Transverse colon (tissue), 4 donors: ENCODE results near the gene DDX39B. TPM values are rescaled to one million over a fixed set of nuclear protein-coding genes. Genes with fewer than 3 reads are reported as not detected.
"Not testable (repeated sequence)": the region's sequence is repeated elsewhere in the genome, so short reads cannot be mapped to it uniquely, and the experiment has no call there.

Experiments used
- DNase-seq: peaks from one replicate; pipeline ENCODE4 v3.0.0-alpha.2; 2019
- H3K27ac ChIP-seq, 4 donors: fragments of 200-600 bp; sonication (generic); 2 replicates each; pipeline ENCODE4 v1.5.1; 2016 to 2018; ENCODE audit warnings: inconsistent platforms in 4 of 4
- H3K27me3 ChIP-seq: fragments of 200-600 bp; sonication (generic); 2 replicates; pipeline ENCODE4 v1.5.1; 2017; ENCODE audit warnings: inconsistent platforms
- H3K36me3 ChIP-seq, 4 donors: fragments of 200-600 bp; sonication (generic); 2 replicates each; pipeline ENCODE4 v1.5.1; 2017 to 2019; ENCODE audit warnings: inconsistent platforms in 4 of 4
- H3K4me1 ChIP-seq, 4 donors: fragments of 200-600 bp; sonication (generic); 2 replicates each; pipeline ENCODE4 v1.5.1; 2017 to 2020; ENCODE audit warnings: inconsistent platforms in 4 of 4
- H3K4me3 ChIP-seq, 4 donors: fragments of 200-600 bp; sonication (generic); 1 replicate in 1 of 4; 2 replicates in 3 of 4; pipeline versions ENCODE4 v1.5.1 to v1.6.1; 2017 to 2019; ENCODE audit warnings: inconsistent platforms in 4 of 4
- H3K9me3 ChIP-seq, 2 donors: fragments of 200-600 bp; sonication (generic); 2 replicates each; pipeline ENCODE4 v1.5.1; 2017 to 2019; ENCODE audit warnings: inconsistent platforms in 2 of 2
- CTCF ChIP-seq, 5 experiments: fragments of 200-600 bp in 3 of 5; fragments of 450-650 bp in 2 of 5; sonication (generic) in 3 of 5; IDR thresholded peaks; 1 replicate in 2 of 5; 2 replicates in 3 of 5; pipeline ENCODE4 v1.5.1; 2016 to 2017; ENCODE audit warnings: antibody characterized with exemption in 5 of 5, inconsistent platforms in 3 of 5, mild to moderate bottlenecking in 2 of 5, moderate library complexity in 1 of 5
- EP300 ChIP-seq: sonication (generic); formaldehyde crosslinking; IDR thresholded peaks from one replicate; pipeline ENCODE4 v1.6.1; 2017; ENCODE audit warnings: antibody characterized with exemption, low read depth
- POLR2A ChIP-seq: fragments of 450-650 bp; IDR thresholded peaks from one replicate; pipeline ENCODE4 v1.6.1; 2016; ENCODE audit warnings: antibody characterized with exemption, mild to moderate bottlenecking, moderate library complexity
- POLR2AphosphoS5 ChIP-seq, 3 donors: sonication (generic); formaldehyde crosslinking; IDR thresholded peaks; one replicate each; pipeline ENCODE4 v1.6.1; 2016; ENCODE audit warnings: antibody characterized with exemption in 3 of 3
- WGBS, 2 donors: methylation state at CpG; one replicate each; pipeline ENCODE4 v1.1.5; 2018; ENCODE audit warnings: low coverage in 1 of 2; 5-methylcytosine and 5-hydroxymethylcytosine counted together
- in situ Hi-C, 4 donors: fragments of 200-750 bp; cut with MboI; loops; one replicate each; pipeline versions ENCODE4 v1.15.0 to v1.15.1; 2017; ENCODE audit warnings: low sequenced_read_pairs in 3 of 4, low pct_ligation_motif_present in 1 of 4, low pct_unique_long_range_greater_than_20kb in 1 of 4
- intact Hi-C: fragments of 100-400 bp; cut with DNase I; formaldehyde crosslinking; loops from one replicate; pipeline ENCODE4 v1.15.1; 2023; ENCODE audit warnings: low total_unique reads
- total RNA-seq, 4 donors: library from RNA; depleted of rRNA; stranded (reverse); fragments of >200 nt; gene quantifications; one replicate each; pipeline ENCODE4 v1.1.0, GENCODE V29; 2016

DDX39B gene
- total RNA-seq, 4 donors from 2014 or later = 147 to 519 (median 271) TPM

GRCh38 chr6:31497531-31498476 is 44.0 kb downstream of the DDX39B start, which contains the start of gene MICB:
MICB (plus strand) TSS chr6:31498145; CDS start chr6:31498194, 49 bp downstream.
- in situ Hi-C loops (loop anchor here in 1 of 4 donors (10.0 kb wide), 1 partner anchor 47 kb away; the partner anchor contains the start of genes ATP6V1G2, DDX39B and NFKBIL1), intact Hi-C loops (no loop called here)
- Histone ChIP-seq H3K27ac (peak within 1 kb of the TSS; percentile 48 to 84 (median 62)), H3K27me3 (peaks cover 7% of the 10 kb centered on the region), H3K4me3 (peak within 1 kb of the TSS; percentile 34 to 77 (median 54)), H3K36me3 (no peaks in the 10 kb centered on the region), H3K9me3 (no peaks in the 10 kb centered on the region), H3K4me1 (peaks cover 0 to 51% (median 17%) of the 10 kb centered on the region in 4 donors)
- peak; percentile 85 for DNase-seq
- TF ChIP-seq POLR2A (peak; percentile 55), CTCF (IDR thresholded peaks at IDR 0.05) (no peak), EP300 (no peak), POLR2AphosphoS5 (IDR thresholded peaks at IDR 0.05) (peak in 2 of 3 donors; percentile 52 to 54)
- WGBS, 2 donors = 0% methylated on average over 20 to 59 of the region's 64 CpGs

GRCh38 chr6:31496826-31497225 is 45.0 kb downstream of the DDX39B start:
- peak overlapping the region in 1 of 4 donors; percentile 77 for H3K4me3 ChIP-seq
- DNase-seq, intact Hi-C loops, H3K36me3 ChIP-seq, H3K27me3 ChIP-seq, H3K9me3 ChIP-seq: not testable (repeated sequence)
- peaks cover 0 to 60% (median 17%) of the 10 kb centered on the region in 4 donors for H3K4me1 ChIP-seq
- in situ Hi-C loops = loop anchor here in 1 of 4 donors (10.0 kb wide), 1 partner anchor 48 kb away; the partner anchor contains the start of genes ATP6V1G2, DDX39B and NFKBIL1
- WGBS, 2 donors = 10 to 39% methylated on average over 2 to 4 of the region's 4 CpGs
- H3K27ac ChIP-seq = peak overlapping the region in 3 of 4 donors; percentile 48 to 84 (median 75)

DNA sequence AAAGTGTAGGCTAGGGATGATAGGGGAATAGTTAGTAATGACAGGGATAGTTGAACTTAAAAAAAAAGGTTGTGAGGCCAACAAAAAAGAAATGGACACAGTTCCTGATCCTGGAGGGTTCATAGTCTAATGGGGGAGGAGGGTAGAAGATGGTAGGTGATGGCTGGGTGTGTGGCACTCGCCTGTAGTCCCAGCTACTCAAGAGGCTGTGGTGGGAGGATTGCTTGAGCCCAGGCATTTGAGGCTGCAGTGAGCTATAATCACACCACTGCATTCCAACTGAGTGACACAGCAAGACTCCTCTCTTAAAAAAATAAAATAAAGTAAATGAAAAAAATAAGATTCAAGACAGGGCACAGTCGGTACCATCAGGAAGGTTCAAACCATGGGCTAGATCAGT is 46.2 kb downstream of the DDX39B start:
- in situ Hi-C loops = loop anchor here in 1 of 4 donors (10.0 kb wide), 1 partner anchor 49 kb away; the partner anchor contains the start of genes ATP6V1G2, DDX39B and NFKBIL1
- 50 to 56% methylated on average over 1 to 2 of the region's 2 CpGs for WGBS, 2 donors
- peaks cover 0 to 67% (median 17%) of the 10 kb centered on the region in 4 donors for H3K4me1 ChIP-seq
- H3K27me3 ChIP-seq = peaks cover 7% of the 10 kb centered on the region
- peak overlapping the region in 1 of 4 donors; percentile 55 for H3K4me3 ChIP-seq
- DNase-seq = no peak
- H3K27ac ChIP-seq = peak overlapping the region; percentile 79 to 88 (median 84)
- intact Hi-C loops = no loop called here
- no peak for TF ChIP-seq POLR2AphosphoS5 (IDR thresholded peaks at IDR 0.05)
- TF ChIP-seq CTCF (IDR thresholded peaks at IDR 0.05) = no peak
- no peak for TF ChIP-seq POLR2A
- no peak for TF ChIP-seq EP300
- no peaks in the 10 kb centered on the region for H3K9me3 ChIP-seq
- no peaks in the 10 kb centered on the region for H3K36me3 ChIP-seq

GRCh38 chr6:31493875-31494694 is 47.7 kb downstream of the DDX39B start:
- intact Hi-C loops = no loop called here

DNA sequence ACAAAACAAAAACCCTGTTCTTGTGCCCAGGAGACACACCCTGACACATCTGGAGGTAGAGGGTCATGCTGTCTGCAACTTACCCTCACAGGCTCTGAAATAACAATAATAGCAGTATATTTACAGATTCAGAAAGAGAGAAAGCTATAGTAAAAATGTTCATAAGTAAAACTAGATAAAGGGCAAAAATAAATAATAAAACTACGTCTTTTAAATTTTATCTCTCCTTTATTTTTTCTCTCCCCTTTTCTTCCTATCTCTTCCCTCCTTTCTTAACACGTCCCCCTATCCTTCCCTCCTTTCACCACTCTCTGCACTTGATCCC is 48.3 kb downstream of the DDX39B start:
- 1 to 6% methylated on average over 2 of the region's 2 CpGs for WGBS, 2 donors
- Histone ChIP-seq H3K27ac (peak overlapping the region in 1 of 4 donors; percentile 88), H3K4me1 (peaks cover 0 to 62% (median 15%) of the 10 kb centered on the region in 4 donors), H3K4me3 (peak overlapping the region in 2 of 4 donors; percentile 48 to 55)
- DNase-seq, H3K9me3 ChIP-seq, intact Hi-C loops, H3K36me3 ChIP-seq, H3K27me3 ChIP-seq: not testable (repeated sequence)
- in situ Hi-C loops = loop anchor here in 1 of 4 donors (10.0 kb wide), 1 partner anchor 51 kb away; the partner anchor contains the start of genes ATP6V1G2, DDX39B and NFKBIL1

More at GRCh38 chr6:31493875-31494694, 47.7 kb downstream of the DDX39B start:
- Histone ChIP-seq H3K27ac (peak overlapping the region; percentile 79 to 88 (median 84)), H3K36me3 (no peaks in the 10 kb centered on the region), H3K27me3 (peaks cover 4% of the 10 kb centered on the region), H3K4me1 (peaks cover 0 to 67% (median 17%) of the 10 kb centered on the region in 4 donors), H3K4me3 (peak overlapping the region; percentile 42 to 63 (median 52)), H3K9me3 (no peaks in the 10 kb centered on the region)
- TF ChIP-seq POLR2AphosphoS5 (IDR thresholded peaks at IDR 0.05) (peak; percentile 13 to 82 (median 48)), CTCF (IDR thresholded peaks at IDR 0.05) (peak; percentile 74 to 90 (median 78)), POLR2A (peak; percentile 60), EP300 (no peak)
- WGBS, 2 donors = 0% methylated on average over 2 to 46 of the region's 58 CpGs
- in situ Hi-C loops = loop anchor here in 1 of 4 donors (10.0 kb wide), 1 partner anchor 51 kb away; the partner anchor contains the start of genes ATP6V1G2, DDX39B and NFKBIL1
- DNase-seq = peak; percentile 89
